GDM1 (cell line): ENCODE data around the gene CRTAC1.

Experiments
- DNase-seq: peaks from one replicate; lab custom pipeline; 2025; lab: John Stamatoyannopoulos, UW

The CRTAC1 gene

GRCh38 chr10:98029149-98030092 lies 1.0 kb downstream of the CRTAC1 start:
- no peak for DNase-seq

- DNase-seq = peak; percentile 11
These were observed 2.2 kb downstream of the CRTAC1 start for GRCh38 chr10:98028168-98028770.

- no peak for DNase-seq
These were observed 7.4 kb downstream of the CRTAC1 start for GRCh38 chr10:98023024-98023423.

GRCh38 chr10:98020784-98021183 lies 9.6 kb downstream of the CRTAC1 start:
- no peak for DNase-seq

- no peak for DNase-seq
These were observed 10.2 kb downstream of the CRTAC1 start for GRCh38 chr10:98020254-98020653.

GRCh38 chr10:98019784-98020183 lies 10.6 kb downstream of the CRTAC1 start:
- DNase-seq = no peak

- no peak for DNase-seq
These were observed 13.5 kb downstream of the CRTAC1 start for GRCh38 chr10:98016772-98017475.

GRCh38 chr10:98013776-98014175 lies 16.6 kb downstream of the CRTAC1 start:
- DNase-seq = no peak

GRCh38 chr10:98013122-98013521 lies 17.3 kb downstream of the CRTAC1 start:
- no peak for DNase-seq

GRCh38 chr10:98012644-98013043 lies 17.8 kb downstream of the CRTAC1 start:
- no peak for DNase-seq

- DNase-seq = no peak
These were observed 19.3 kb downstream of the CRTAC1 start for GRCh38 chr10:98010939-98011685.

GRCh38 chr10:98006266-98006665 lies 24.2 kb downstream of the CRTAC1 start:
- no peak for DNase-seq

GRCh38 chr10:98001736-98002135 lies 28.7 kb downstream of the CRTAC1 start:
- DNase-seq = no peak

- DNase-seq = no peak
These were observed 30.1 kb downstream of the CRTAC1 start for GRCh38 chr10:98000346-98000745.

GRCh38 chr10:97999923-98000248 lies 30.5 kb downstream of the CRTAC1 start:
- no peak for DNase-seq

GRCh38 chr10:97999066-97999922 lies 31.1 kb downstream of the CRTAC1 start:
- no peak for DNase-seq

- no peak for DNase-seq
These were observed 38.5 kb downstream of the CRTAC1 start for GRCh38 chr10:97991871-97992270.

- DNase-seq = no peak
These were observed 48.6 kb downstream of the CRTAC1 start for GRCh38 chr10:97981816-97982215.

GRCh38 chr10:97977673-97978072 lies 52.7 kb downstream of the CRTAC1 start:
- DNase-seq = no peak

GRCh38 chr10:97975598-97975997 lies 54.8 kb downstream of the CRTAC1 start:
- DNase-seq = no peak
